Stimulated activated CD8-positive, alpha-beta memory T cell treated with anti-CD3 and anti-CD28 coated beads, Interleukin-4, amount 100 ng/mL, for 48 hours (primary cell): ENCODE results near the gene RIBC2.
"Not testable (repeated sequence)": the region's sequence is repeated elsewhere in the genome, so short reads cannot be mapped to it uniquely, and the experiment has no call there.

Experiments used
- DNase-seq: peaks from one replicate; pipeline ENCODE4 v3.0.0-alpha.2; 2020

Gene RIBC2

GRCh38 chr22:45450921-45451651 is 37.6 kb downstream of the RIBC2 start:
- DNase-seq, result no peak

- DNase-seq, result no peak
Measured at GRCh38 chr22:45451972-45452371, 38.5 kb downstream of the RIBC2 start.

- no peak for DNase-seq
Measured at GRCh38 chr22:45452565-45453379, 39.3 kb downstream of the RIBC2 start.

- DNase-seq, result no peak
Measured at GRCh38 chr22:45453764-45454163, 40.3 kb downstream of the RIBC2 start.

- DNase-seq, result no peak
Measured at GRCh38 chr22:45454275-45454674, 40.8 kb downstream of the RIBC2 start.

GRCh38 chr22:45455212-45455611 is 41.7 kb downstream of the RIBC2 start:
- no peak for DNase-seq

GRCh38 chr22:45455621-45456020 is 42.1 kb downstream of the RIBC2 start:
- DNase-seq, result no peak

GRCh38 chr22:45456811-45457210 is 43.3 kb downstream of the RIBC2 start:
- DNase-seq, result no peak

- no peak for DNase-seq
Measured at GRCh38 chr22:45458532-45458931, 45.0 kb downstream of the RIBC2 start.

- DNase-seq, result no peak
Measured at GRCh38 chr22:45459235-45459634, 45.7 kb downstream of the RIBC2 start.

GRCh38 chr22:45460288-45461109 is 47.0 kb downstream of the RIBC2 start:
- no peak for DNase-seq

- no peak for DNase-seq
Measured at GRCh38 chr22:45462034-45462655, 48.7 kb downstream of the RIBC2 start.

GRCh38 chr22:45463691-45464090 is 50.2 kb downstream of the RIBC2 start:
- DNase-seq, result not testable (repeated sequence)

- no peak for DNase-seq
Measured at GRCh38 chr22:45465633-45466032, 52.1 kb downstream of the RIBC2 start.

GRCh38 chr22:45468872-45469271 is 55.4 kb downstream of the RIBC2 start:
- no peak for DNase-seq

- no peak for DNase-seq
Measured at GRCh38 chr22:45469281-45470073, 56.0 kb downstream of the RIBC2 start.

GRCh38 chr22:45470871-45471270 is 57.4 kb downstream of the RIBC2 start:
- no peak for DNase-seq

- no peak for DNase-seq
Measured at GRCh38 chr22:45472426-45472825, 58.9 kb downstream of the RIBC2 start.

GRCh38 chr22:45473626-45474237 is 60.2 kb downstream of the RIBC2 start:
- DNase-seq, result no peak

GRCh38 chr22:45475063-45475747 is 61.7 kb downstream of the RIBC2 start:
- no peak for DNase-seq
